HepG2 (cell line): ENCODE data around the gene PLCB2. TPM values are rescaled to one million over a fixed set of nuclear protein-coding genes. Genes with fewer than 3 reads are reported as not detected.

Experiments used
- ATAC-seq: fragments of 200-7000 bp; cut with Tn5 transposase; 3 replicates; pipeline ENCODE4 v1.9.1; 2020; ENCODE audit warnings: mild to moderate bottlenecking, moderate library complexity
- BruUV-seq: library from RNA; stranded (reverse); fragments of 400-500 nt; replicated peaks from 2 replicates; lab custom pipeline; 2021; lab: Mats Ljungman, UMichigan
- CTCF ChIA-PET: fragments of 300-600 bp; formaldehyde crosslinking; extraction: SDS; loops from one replicate; lab custom pipeline; 2021; ENCODE audit warnings: low total read pairs, inconsistent platforms, low intra/inter-chr PET ratio; lab: Yijun Ruan, JAX
- POLR2A ChIA-PET: fragments of 350-600 bp; sonication (Branson Sonifier 250); formaldehyde crosslinking; loops from one replicate; lab custom pipeline; 2020; ENCODE audit warnings: antibody characterized with exemption, inconsistent platforms; lab: Yijun Ruan, JAX
- DNase-seq: peaks from one replicate; pipeline ENCODE4 v3.0.0-alpha.2; 2015; ENCODE audit warnings: low spot score
- FAIRE-seq: peaks from 3 replicates; lab custom pipeline; 2011; peaks lifted over from hg19 to GRCh38; lab: Jason Lieb, UNC
- H2AFZ ChIP-seq: one replicate; pipeline ENCODE4 v1.6.1; 2011; ENCODE audit warnings: low read length, inconsistent platforms
- H3K27ac ChIP-seq: fragments of 300-600 bp; 3 replicates; pipeline ENCODE4 v1.8.0; 2011; ENCODE audit warnings: mixed run types, mild to moderate bottlenecking, mixed read lengths, low read length, inconsistent platforms; ENCODE audit not compliant: insufficient read depth; ENCODE audit errors: extremely low read length
- H3K27me3 ChIP-seq, 2 experiments: fragments of 200-600 bp in 1 of 2; 2 replicates in 1 of 2; 3 replicates in 1 of 2; pipeline versions ENCODE4 v1.6.0 to v1.8.0; 2011; ENCODE audit warnings: low read length in 2 of 2, mild to moderate bottlenecking in 2 of 2, moderate library complexity in 2 of 2, inconsistent platforms in 1 of 2; ENCODE audit not compliant: insufficient read depth in 2 of 2, control insufficient read depth in 1 of 2
- H3K36me3 ChIP-seq, 2 experiments: fragments of 200-600 bp in 1 of 2; replicated peaks in 1 of 2; 2 replicates in 1 of 2; 3 replicates in 1 of 2; pipeline versions ENCODE4 v1.5.1 to v1.8.0; 2011; ENCODE audit warnings: low read length in 2 of 2, inconsistent platforms in 1 of 2; ENCODE audit not compliant: insufficient read depth in 2 of 2, control insufficient read depth in 1 of 2
- H3K4me1 ChIP-seq: 2 replicates; pipeline ENCODE4 v1.5.1; 2012; ENCODE audit warnings: low read length, inconsistent platforms; ENCODE audit not compliant: insufficient read depth
- H3K4me2 ChIP-seq: 2 replicates; pipeline ENCODE4 v1.6.0; 2011; ENCODE audit warnings: low read depth, low read length, inconsistent platforms
- H3K4me3 ChIP-seq, 3 experiments: fragments of 200-600 bp in 1 of 3; sonication (generic), shearing (Covaris generic) in 1 of 3; replicated peaks in 1 of 3; 2 replicates each; pipeline ENCODE4 v1.5.1; 2011 to 2016; ENCODE audit warnings: low read length in 3 of 3, inconsistent platforms in 2 of 3, low read depth in 2 of 3, mild to moderate bottlenecking in 2 of 3, control low read depth in 1 of 3, mixed read lengths in 1 of 3; ENCODE audit not compliant: insufficient read depth in 1 of 3
- H3K79me2 ChIP-seq: one replicate; pipeline ENCODE4 v1.6.1; 2011; ENCODE audit warnings: low read length, inconsistent platforms; ENCODE audit not compliant: insufficient read depth
- H3K9ac ChIP-seq: 2 replicates; pipeline ENCODE4 v1.6.0; 2011; ENCODE audit warnings: mild to moderate bottlenecking, low read depth, low read length, inconsistent platforms; ENCODE audit not compliant: insufficient read depth
- H3K9me3 ChIP-seq: 2 replicates; pipeline ENCODE4 v1.5.1; 2012; ENCODE audit warnings: mild to moderate bottlenecking, low read length
- H4K20me1 ChIP-seq: 2 replicates; pipeline ENCODE4 v1.6.0; 2011; ENCODE audit warnings: inconsistent platforms, mild to moderate bottlenecking, low read length, moderate library complexity; ENCODE audit not compliant: insufficient read depth
- ATF6 ChIP-seq: sonication (generic); formaldehyde crosslinking; conservative IDR thresholded peaks from 2 replicates; pipeline ENCODE4 v1.4.0; 2020; ENCODE audit warnings: missing genetic modification reagents
- FOXM1 ChIP-seq: sonication (generic); formaldehyde crosslinking; IDR thresholded peaks from 2 replicates; pipeline ENCODE4 v1.5.0; 2020; ENCODE audit warnings: missing genetic modification reagents
- JUND ChIP-seq: sonication (generic); formaldehyde crosslinking; IDR thresholded peaks from 2 replicates; pipeline ENCODE4 v1.8.0; 2022; ENCODE audit warnings: mild to moderate bottlenecking, missing genetic modification reagents
- RBM39 ChIP-seq: fragments of 200-400 bp; formaldehyde crosslinking; IDR thresholded peaks from one replicate; pipeline ENCODE4 v1.6.1; 2018; ENCODE audit warnings: antibody characterized with exemption, mild to moderate bottlenecking, low read depth, low read length; ENCODE audit not compliant: poor library complexity, severe bottlenecking
- THRA ChIP-seq: sonication (generic); formaldehyde crosslinking; IDR thresholded peaks from 2 replicates; pipeline ENCODE4 v1.4.0; 2020; ENCODE audit warnings: missing genetic modification reagents, borderline replicate concordance
- ZFP90 ChIP-seq: sonication (generic); formaldehyde crosslinking; IDR thresholded peaks from 2 replicates; pipeline ENCODE4 v1.8.0; 2022; ENCODE audit warnings: missing genetic modification reagents, mild to moderate bottlenecking, inconsistent platforms, borderline replicate concordance
- ZFX ChIP-seq: sonication (generic); formaldehyde crosslinking; IDR thresholded peaks from 2 replicates; pipeline ENCODE4 v1.4.0; 2020; ENCODE audit warnings: mild to moderate bottlenecking, low read depth, missing genetic modification reagents, moderate library complexity
- ZMAT3 ChIP-seq: sonication (generic); formaldehyde crosslinking; conservative IDR thresholded peaks from 2 replicates; pipeline ENCODE4 v1.7.0; 2021; ENCODE audit warnings: missing genetic modification reagents
- ZNF121 ChIP-seq: sonication (generic); formaldehyde crosslinking; IDR thresholded peaks from 2 replicates; pipeline ENCODE4 v1.5.0; 2020; ENCODE audit warnings: mild to moderate bottlenecking, missing genetic modification reagents
- ZNF501 ChIP-seq: sonication (generic); formaldehyde crosslinking; IDR thresholded peaks from 2 replicates; pipeline ENCODE4 v1.5.1; 2020; ENCODE audit warnings: mild to moderate bottlenecking, moderate library complexity, missing genetic modification reagents
- ZNF83 ChIP-seq: sonication (generic); formaldehyde crosslinking; IDR thresholded peaks from 2 replicates; pipeline ENCODE4 v1.4.0; 2020; ENCODE audit warnings: missing genetic modification reagents, mild to moderate bottlenecking, borderline replicate concordance
- WGBS: methylation state at CpG from one replicate; pipeline ENCODE4 v1.1.6; 2017; ENCODE audit warnings: low lambda C conversion rate; 5-methylcytosine and 5-hydroxymethylcytosine counted together
- in situ Hi-C: cut with HindIII; loops from 2 replicates; pipeline ENCODE4 v1.10.0; 2017; ENCODE audit warnings: low pct_unique_long_range_greater_than_20kb; ENCODE audit not compliant: extremely low pct_ligation_motif_present
- intact Hi-C: fragments of 100-400 bp; cut with micrococcal nuclease; formaldehyde crosslinking; loops from one replicate; pipeline ENCODE4 v1.10.0; 2022; ENCODE audit not compliant: unreplicated experiment
- polyA plus RNA-seq, 8 experiments: library from polyadenylated mRNA; depleted of rRNA in 3 of 8; stranded (reverse) in 7 of 8; unstranded in 1 of 8; fragments of >200 nt; fragmentation: Illumina TruSeq in 4 of 8; extraction: Trizol in 4 of 8; gene quantifications; 2 replicates each; pipeline versions ENCODE4 v1.2.1 to v1.2.3, GENCODE V29; 2011 to 2016; ENCODE audit warnings: low read depth in 4 of 8, missing spikeins in 1 of 8, mixed read lengths in 1 of 8; ENCODE audit not compliant: insufficient read depth in 1 of 8
- total RNA-seq, 5 experiments: library from RNA; depleted of rRNA; stranded (reverse); fragments of >200 nt; fragmentation: Illumina TruSeq; extraction: Trizol; gene quantifications; 2 replicates each; pipeline ENCODE4 v1.2.3, GENCODE V29; 2016; ENCODE audit warnings: low read depth in 1 of 5

PLCB2 gene
- total and polyA plus RNA-seq, 2 of the 13 experiments (the other 11 are each of a cell fraction or from before 2014, with no cell fraction given) = 0.11 TPM; not detected in 1

- in situ Hi-C loops (no loop called here), intact Hi-C loops (no loop called here)
- H3K9ac ChIP-seq = no peak overlapping the region
- peak overlapping the region; percentile 13; the same call in 1 of the 2 replicates for H3K4me2 ChIP-seq
- ChIA-PET CTCF (no interaction called here), POLR2A (no interaction called here)
- H3K4me1 ChIP-seq = peaks cover 20% of the 10 kb centered on the region
- TF ChIP-seq ZFX (CRISPR knock-in tag) (0 out of 2 replicates have a peak, but pooled peaks have one; percentile 19), ZNF121 (CRISPR knock-in tag) (no peak), JUND (CRISPR knock-in tag) (no peak), ZMAT3 (CRISPR knock-in tag) (no peak)
- DNase-seq (no peak), ATAC-seq (peak; percentile 18), FAIRE-seq (no peak)
- peaks cover 4 to 52% of the 10 kb centered on the region in 2 experiments; a peak in 4 of 5 replicates for H3K27me3 ChIP-seq
- no peak overlapping the region for H3K27ac ChIP-seq
- H3K36me3 ChIP-seq = no peaks in the 10 kb centered on the region
- no peaks in the 10 kb centered on the region for H3K79me2 ChIP-seq
- BruUV-seq = no TSS peak
- H3K4me3 ChIP-seq = no peak overlapping the region
- WGBS = 45% methylated on average over 9 of the region's 17 CpGs
- no peak overlapping the region for H2AFZ ChIP-seq
- no peaks in the 10 kb centered on the region for H4K20me1 ChIP-seq
- H3K9me3 ChIP-seq = no peaks in the 10 kb centered on the region
These were observed 51.0 kb downstream of the PLCB2 start for GRCh38 chr15:40256638-40257235.

- no peak overlapping the region for H3K4me3 ChIP-seq
- in situ Hi-C loops (no loop called here), intact Hi-C loops (no loop called here)
- no peaks in the 10 kb centered on the region for H4K20me1 ChIP-seq
- no peak for ATAC-seq
- peaks cover 4 to 65% of the 10 kb centered on the region in 2 experiments; a peak in 4 of 5 replicates for H3K27me3 ChIP-seq
- POLR2A ChIA-PET = no interaction called here
- H3K9me3 ChIP-seq = no peaks in the 10 kb centered on the region
- CTCF ChIA-PET = no interaction called here
- no peak overlapping the region for H3K4me2 ChIP-seq
- no TSS peak for BruUV-seq
- no peak for FAIRE-seq
- no peak for TF ChIP-seq ZNF83 (CRISPR knock-in tag)
- TF ChIP-seq RBM39 = no peak
- TF ChIP-seq ZNF501 (CRISPR knock-in tag) = no peak
- no peak for TF ChIP-seq ZFP90 (CRISPR knock-in tag)
- no peak for TF ChIP-seq THRA (CRISPR knock-in tag)
- TF ChIP-seq FOXM1 (CRISPR knock-in tag) = no peak
- TF ChIP-seq ATF6 = no peak
- WGBS = no CpG with 5 or more reads among the region's 4 CpGs
- no peak overlapping the region for H3K27ac ChIP-seq
- DNase-seq = no peak
- no peaks in the 10 kb centered on the region for H3K36me3 ChIP-seq
- H3K79me2 ChIP-seq = no peaks in the 10 kb centered on the region
- H3K9ac ChIP-seq = no peak overlapping the region
- H2AFZ ChIP-seq = no peak overlapping the region
- H3K4me1 ChIP-seq = peaks cover 20% of the 10 kb centered on the region
These were observed 52.7 kb downstream of the PLCB2 start for GRCh38 chr15:40255033-40255432.
